Measurements from ENCODE around the gene HAUS6.
"Not testable (repeated sequence)": the region's sequence is repeated elsewhere in the genome, so short reads cannot be mapped to it uniquely, and the experiment has no call there.

HAUS6 gene

GRCh38 chr9:19114680-19115270, 12.1 kb upstream of the HAUS6 start:
- DNase-seq, result no peak

DNA sequence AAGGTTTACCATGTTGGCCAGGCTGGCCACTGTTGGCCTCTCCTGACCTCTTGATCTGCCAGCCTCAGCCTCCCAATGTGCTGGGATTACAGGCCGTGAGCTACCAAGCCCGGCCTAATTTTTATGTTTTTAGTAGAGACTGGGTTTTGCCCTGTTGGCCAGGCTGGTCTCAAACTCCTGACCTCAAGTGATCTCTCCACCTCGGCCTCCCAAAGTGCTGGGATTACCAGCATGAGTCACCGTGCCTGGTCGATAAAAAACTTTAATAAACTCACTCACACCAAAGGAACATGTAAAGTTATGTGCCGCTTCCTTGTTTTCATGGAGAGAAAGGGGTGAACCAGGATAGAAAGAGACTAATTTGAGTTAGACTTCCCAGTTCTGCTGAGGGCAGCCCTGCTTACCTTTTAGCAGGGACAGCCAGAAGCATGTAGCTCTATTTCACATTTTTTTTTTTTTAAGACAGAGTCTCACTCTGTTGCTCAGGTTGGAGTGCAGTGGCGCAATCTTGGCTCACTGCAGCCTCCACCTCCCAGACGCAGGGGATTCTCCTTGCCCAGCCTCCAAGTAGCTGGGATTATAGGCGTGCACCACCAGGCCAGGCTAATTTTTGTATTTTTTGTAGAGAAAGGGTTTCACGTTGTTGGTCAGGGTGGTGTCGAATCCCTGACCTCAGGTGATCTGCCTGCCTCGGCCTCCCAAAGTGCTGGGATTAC, 11.4 kb upstream of the HAUS6 start:
- no peak for DNase-seq

GRCh38 chr9:19113064-19113611, 10.4 kb upstream of the HAUS6 start:
- DNase-seq, result not testable (repeated sequence)

GRCh38 chr9:19108038-19108437, 5.3 kb upstream of the HAUS6 start:
- no peak for DNase-seq

DNA sequence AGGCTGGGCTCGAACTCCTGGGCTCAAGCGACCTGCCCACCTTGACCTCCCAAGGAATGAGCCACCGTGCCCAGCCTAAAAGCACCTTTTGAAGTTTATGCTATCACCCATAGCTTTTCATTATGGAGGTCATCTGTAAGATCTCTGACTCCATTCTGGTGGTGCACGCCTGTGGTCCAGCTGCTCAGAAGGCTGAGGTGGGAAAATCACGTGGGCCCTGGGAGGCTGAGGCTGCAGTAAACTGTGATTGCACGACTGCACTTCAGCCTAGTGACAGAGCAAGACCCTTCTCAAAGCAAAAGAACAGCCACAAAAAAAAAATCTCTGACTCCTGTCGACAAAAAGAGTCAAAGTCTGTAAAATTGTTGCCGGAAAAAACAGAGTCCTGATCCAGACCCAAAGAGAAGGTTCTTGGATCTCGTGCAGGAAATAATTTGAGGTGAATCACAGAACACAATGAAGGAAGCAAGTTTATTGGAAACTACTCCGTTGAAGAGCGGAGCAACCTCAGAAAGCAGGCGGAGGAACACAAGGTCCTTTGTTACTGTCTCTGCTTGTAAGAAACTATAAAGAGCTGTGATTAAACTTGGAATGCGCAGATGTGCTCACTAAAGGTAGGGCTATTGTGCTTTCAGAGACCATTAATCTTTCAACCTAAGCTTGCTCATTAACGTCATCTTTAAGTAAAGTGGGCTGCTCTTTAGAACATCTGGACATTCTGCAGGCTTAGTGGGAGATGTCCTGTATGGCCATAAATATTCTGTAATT, 2.0 kb upstream of the HAUS6 start:
- DNase-seq, result no peak

GRCh38 chr9:19102181-19102630, 498 bp downstream of the HAUS6 start:
- DNase-seq, result no peak

DNA sequence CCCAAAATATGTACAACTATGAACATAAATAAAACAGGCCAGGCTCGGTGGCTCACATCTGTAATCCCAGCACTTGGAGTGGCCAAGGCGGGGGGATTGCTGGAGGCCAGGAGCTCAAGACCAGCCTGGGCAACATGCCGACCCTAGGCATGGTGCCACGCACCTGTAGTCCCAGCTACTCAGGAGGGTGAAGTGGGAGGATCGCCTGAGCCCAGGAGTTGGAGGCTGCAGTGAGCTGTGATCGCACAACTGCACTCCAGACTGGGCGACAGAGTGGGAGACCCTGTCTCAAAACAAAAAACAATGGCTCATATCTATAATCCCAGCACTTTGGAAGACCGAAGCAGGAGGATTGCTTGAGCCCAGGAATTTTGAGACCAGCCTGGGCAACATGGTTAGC, 1.5 kb downstream of the HAUS6 start:
- no peak for DNase-seq

- not testable (repeated sequence) for DNase-seq
Observed at GRCh38 chr9:19097431-19097830, 5.3 kb downstream of the HAUS6 start.

DNA sequence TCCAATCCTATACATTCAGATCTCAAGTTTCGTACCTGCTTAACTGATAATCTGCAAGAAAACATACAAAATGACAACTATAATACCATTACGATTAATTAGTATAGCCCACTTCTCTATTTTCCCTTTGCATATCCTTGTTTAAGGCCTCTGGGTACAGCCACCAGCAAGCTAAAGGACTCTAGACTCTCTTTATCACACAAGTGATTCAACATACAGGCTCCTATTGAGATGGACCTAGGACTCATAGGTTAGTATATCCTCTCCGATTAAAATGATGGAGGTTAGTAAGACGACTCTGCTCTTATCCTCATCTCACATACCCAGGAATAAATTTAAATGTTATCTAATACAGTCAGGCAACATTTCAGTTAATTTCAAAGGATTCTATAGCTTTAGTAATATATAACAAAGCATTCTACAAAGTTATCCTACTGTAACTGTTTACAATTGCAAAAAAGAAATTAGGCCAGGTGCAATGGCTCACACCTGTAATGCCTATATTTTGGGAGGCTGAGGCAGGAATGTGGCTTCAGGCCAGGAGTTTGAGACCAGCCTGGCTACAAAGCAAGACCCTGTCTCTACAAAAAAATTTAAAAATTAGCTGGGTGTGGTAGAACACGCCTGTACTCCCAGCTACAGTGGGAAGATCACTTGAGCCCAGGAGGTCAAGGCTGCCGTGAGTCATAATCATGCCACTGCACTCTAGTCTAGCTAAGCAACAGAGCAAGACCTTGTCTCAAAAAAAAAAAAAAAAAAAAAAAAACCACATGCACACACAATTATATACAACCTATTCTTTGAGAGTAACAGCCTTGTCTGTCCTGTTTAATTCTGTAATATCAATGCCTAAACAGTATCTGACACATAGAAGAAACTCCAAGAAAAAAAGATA, 15.4 kb downstream of the HAUS6 start:
- DNase-seq, result peak in 1 of 2 donors; percentile 58

DNA sequence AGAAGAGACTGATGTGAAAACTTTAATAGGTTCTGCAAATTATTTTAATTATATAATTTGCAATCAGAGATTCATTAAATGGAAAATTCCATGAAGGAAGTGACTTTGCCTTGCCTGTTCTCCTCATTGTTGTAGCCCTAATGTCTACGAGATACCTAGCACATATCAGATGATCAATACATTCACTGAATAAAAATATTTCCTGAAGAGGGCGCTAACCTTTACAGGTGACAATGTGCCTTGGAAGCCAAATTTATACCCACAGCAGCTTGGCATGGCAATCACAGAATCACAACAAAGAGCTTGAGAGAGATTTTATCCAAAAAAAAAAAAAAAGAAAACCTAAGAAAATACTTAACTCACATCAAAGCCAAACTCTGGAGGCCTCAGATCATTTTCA, 17.4 kb downstream of the HAUS6 start:
- DNase-seq, result peak in 1 of 2 donors; percentile 55

- DNase-seq, result no peak
Observed at GRCh38 chr9:19074836-19075235, 27.9 kb downstream of the HAUS6 start.

DNA sequence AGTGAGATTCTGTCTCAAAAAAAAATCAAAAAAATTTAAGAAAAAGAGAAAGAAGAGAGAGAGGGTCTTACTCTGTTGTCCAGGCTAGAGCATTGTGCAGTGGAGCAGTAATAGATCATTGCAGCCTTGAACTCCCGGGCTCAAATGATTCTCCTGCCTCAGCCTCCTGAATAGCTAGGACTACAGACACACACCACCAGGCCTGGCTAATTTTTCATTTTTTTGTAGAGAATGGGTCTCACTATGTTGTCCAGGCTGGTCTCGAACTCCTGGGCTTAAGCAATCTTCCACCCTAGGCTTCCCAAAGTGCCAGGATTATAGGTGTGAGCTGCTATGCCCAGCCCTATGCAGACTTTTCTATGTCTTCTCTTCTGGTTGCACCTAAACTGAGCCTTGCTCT, 28.5 kb downstream of the HAUS6 start:
- no peak for DNase-seq

GRCh38 chr9:19057033-19057432, 45.7 kb downstream of the HAUS6 start:
- no peak for DNase-seq

- no peak for DNase-seq
Observed at GRCh38 chr9:19050637-19051591, 51.8 kb downstream of the HAUS6 start.

DNA sequence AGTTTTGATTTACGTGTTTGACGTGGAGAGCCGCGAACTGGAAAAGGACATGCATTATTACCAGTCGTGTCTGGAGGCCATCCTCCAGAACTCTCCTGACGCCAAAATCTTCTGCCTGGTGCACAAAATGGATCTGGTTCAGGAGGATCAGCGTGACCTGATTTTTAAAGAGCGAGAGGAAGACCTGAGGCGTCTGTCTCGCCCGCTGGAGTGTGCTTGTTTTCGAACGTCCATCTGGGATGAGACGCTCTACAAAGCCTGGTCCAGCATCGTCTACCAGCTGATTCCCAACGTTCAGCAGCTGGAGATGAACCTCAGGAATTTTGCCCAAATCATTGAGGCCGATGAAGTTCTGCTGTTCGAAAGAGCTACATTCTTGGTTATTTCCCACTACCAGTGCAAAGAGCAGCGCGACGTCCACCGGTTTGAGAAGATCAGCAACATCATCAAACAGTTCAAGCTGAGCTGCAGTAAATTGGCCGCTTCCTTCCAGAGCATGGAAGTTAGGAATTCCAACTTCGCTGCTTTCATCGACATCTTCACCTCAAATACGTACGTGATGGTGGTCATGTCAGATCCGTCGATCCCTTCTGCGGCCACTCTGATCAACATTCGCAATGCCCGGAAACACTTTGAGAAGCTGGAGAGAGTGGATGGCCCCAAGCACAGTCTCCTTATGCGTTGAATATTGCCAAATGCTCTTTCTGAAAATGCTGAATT, 52.6 kb downstream of the HAUS6 start:
- peak in 1 of 2 donors; percentile 16 for DNase-seq

DNA sequence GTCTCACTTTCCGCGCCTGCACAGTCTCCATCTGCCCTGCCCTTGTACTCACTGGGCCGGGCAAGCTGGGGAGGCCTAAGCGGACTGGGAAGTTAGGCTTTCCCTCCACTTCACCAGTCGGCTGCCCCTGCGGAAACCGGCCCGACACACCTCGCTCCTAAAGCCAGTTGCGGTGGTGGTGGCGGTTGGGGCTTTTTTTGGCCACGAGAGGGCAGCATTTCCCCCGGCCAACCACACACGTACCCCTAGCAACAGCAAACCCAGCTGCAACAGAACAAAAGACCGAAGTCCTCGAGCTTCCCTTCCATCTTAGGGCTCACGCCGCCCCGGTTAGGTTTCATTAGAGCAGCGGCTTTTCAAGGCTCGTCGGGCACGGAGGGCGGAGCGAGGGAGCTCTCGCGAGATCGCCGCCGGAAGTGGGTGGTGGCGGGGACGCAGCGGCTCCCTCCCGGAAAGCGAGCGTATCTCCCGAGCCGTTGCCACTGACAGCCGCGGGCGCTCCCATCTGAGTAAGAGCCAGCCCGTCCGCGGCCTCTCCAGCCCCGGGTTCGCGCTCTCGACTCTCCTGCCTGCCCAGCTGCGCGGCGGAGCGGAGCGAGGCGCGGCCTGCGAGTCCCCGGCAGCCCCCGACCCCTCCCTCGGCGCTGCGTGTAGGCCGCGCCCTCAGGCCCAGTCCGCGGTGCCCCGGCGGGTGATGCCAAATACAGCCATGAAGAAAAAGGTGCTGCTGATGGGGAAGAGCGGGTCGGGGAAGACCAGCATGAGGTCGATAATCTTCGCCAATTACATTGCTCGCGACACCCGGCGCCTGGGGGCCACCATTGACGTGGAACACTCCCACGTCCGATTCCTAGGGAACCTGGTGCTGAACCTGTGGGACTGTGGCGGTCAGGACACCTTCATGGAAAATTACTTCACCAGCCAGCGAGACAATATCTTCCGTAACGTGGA, 53.5 kb downstream of the HAUS6 start, which contains the start of gene RRAGA:
TSS of gene RRAGA (plus strand) at position 462 of the 951 bp plus-strand sequence. CDS start at position 695, 233 bp downstream.
- DNase-seq, result peak; percentile 93 to 98

DNA sequence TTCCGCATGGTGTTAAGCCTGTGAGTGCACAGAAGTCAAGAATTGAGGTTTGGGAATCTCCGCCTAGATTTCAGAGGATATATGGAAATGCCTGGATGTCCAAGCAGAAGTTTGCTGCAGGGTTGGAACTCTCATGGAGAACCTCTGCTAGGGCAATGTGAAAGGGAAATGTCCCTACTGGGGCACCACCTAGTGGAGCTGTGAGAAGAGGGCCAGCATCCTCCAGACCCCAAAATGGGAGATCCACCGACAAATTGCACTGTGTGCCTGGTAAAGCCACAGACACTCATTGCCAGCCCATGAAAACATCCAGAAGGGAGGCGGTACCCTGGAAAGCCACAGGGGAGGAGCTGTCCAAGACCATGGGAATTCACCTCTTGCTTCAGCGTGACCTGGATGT, 66.1 kb downstream of the HAUS6 start:
- no peak for DNase-seq

- DNase-seq, result no peak
Observed at GRCh38 chr9:19033015-19033414, 69.7 kb downstream of the HAUS6 start, which contains the start of gene SAXO1. SAXO1 (minus strand) TSS chr9:19033209; CDS start chr9:19032908, 301 bp downstream.

- no peak for DNase-seq
Observed at GRCh38 chr9:19032406-19032805, 70.3 kb downstream of the HAUS6 start.

All from inflammatory macrophage treated with lipopolysaccharide for 1 hour (primary cell).